Keratinocyte (primary cell): ENCODE data around the gene VRK2.

Source experiments
- EZH2 ChIP-seq: IDR thresholded peaks from one replicate; pipeline ENCODE4 v1.6.1; 2012; ENCODE audit warnings: inconsistent platforms, mild to moderate bottlenecking, low read length, moderate library complexity
- TF ChIP-seq, protein P1 (sequence below), 3 experiments: IDR thresholded peaks in 1 of 3; conservative IDR thresholded peaks in 1 of 3; optimal IDR thresholded peaks in 1 of 3; 2 replicates in 2 of 3; 3 replicates in 1 of 3; pipeline versions ENCODE3 to v1.5.1; 2011; ENCODE audit warnings: low read length in 3 of 3, mild to moderate bottlenecking in 3 of 3, moderate library complexity in 2 of 3, control low read depth in 1 of 3, inconsistent platforms in 1 of 3; ENCODE audit not compliant: insufficient read depth in 2 of 3; ENCODE audit errors: extremely low read depth in 1 of 3

DNA sequence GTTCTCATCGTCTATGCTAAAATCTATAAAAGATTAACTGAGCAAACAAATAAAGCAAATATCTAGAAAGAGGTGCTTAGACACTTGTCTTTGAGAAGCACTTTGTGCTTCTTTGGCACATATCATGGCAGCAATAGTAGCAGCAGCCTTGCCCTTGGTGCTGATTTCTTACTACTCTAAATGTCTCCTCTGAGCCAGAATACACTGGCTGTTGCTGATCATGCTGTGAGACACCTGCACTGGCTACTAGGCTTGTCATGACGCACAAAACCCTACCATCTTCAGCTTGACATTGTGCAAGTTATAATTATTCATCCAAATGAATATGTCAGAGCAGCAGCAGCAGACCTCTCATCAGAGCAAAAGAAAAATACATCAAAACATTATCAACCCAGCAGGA is 147.9 kb downstream of the VRK2 start:
- no peak for TF ChIP-seq EZH2
- TF ChIP-seq, protein P1, sequence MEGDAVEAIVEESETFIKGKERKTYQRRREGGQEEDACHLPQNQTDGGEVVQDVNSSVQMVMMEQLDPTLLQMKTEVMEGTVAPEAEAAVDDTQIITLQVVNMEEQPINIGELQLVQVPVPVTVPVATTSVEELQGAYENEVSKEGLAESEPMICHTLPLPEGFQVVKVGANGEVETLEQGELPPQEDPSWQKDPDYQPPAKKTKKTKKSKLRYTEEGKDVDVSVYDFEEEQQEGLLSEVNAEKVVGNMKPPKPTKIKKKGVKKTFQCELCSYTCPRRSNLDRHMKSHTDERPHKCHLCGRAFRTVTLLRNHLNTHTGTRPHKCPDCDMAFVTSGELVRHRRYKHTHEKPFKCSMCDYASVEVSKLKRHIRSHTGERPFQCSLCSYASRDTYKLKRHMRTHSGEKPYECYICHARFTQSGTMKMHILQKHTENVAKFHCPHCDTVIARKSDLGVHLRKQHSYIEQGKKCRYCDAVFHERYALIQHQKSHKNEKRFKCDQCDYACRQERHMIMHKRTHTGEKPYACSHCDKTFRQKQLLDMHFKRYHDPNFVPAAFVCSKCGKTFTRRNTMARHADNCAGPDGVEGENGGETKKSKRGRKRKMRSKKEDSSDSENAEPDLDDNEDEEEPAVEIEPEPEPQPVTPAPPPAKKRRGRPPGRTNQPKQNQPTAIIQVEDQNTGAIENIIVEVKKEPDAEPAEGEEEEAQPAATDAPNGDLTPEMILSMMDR (optimal IDR thresholded peaks at IDR 0.05 in 1 of 3, IDR thresholded peaks at IDR 0.05 in 1 of 3, conservative IDR thresholded peaks at IDR 0.05 in 1 of 3; ENCODE audit: extremely low read depth in 1 of 3, insufficient read depth in 2 of 3, low read length in 3 of 3), result no peak
